Midbrain (tissue), 1 donor: ENCODE results near the gene SIK2.
A peak's percentile ranks its signal among the peaks of the same experiment; 100 is the strongest.

Experiments
- DNase-seq: peaks from one replicate; lab custom pipeline; 2025; lab: John Stamatoyannopoulos, UW

SIK2 gene

GRCh38 chr11:111729831-111730311, 127.6 kb downstream of the SIK2 start:
- DNase-seq: no peak

DNA sequence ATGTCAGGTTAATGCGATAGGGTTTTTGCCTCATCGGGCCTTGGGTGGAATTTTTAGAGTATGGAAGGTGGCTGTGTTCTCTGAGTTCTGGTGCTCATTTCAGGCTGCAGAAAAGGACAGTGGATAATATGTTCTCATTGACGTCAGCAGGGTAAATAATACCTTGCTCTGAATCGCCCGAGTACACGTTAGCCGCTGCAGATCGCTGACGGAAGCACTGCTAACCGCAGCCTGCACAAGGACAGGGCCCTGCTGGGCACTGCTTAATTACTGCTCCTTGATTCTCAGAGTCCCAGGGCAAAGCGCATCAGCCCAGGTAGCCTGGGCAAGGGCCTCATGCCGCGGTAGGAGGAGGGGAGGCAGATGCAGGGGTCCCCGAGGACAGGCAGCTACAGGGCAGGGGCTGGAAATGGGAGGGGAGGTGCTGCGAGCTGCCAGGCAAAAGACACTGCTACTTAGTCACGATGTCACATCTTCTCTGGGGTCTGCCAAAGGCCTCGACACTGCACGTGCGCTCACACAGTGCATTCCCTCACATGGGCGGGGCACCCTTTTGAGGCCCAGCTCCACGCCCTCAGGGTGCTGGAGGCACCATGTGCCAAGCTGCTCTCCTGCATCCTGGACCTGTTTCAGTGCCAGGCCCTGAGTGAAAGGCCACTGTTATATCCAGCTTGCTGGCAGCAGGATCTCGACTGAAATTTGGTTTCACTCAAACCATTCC, 128.8 kb downstream of the SIK2 start:
- no peak for DNase-seq

GRCh38 chr11:111731821-111732220, 129.6 kb downstream of the SIK2 start:
- DNase-seq: no peak

- DNase-seq: no peak
Observed at GRCh38 chr11:111733016-111733415, 130.8 kb downstream of the SIK2 start.

DNA sequence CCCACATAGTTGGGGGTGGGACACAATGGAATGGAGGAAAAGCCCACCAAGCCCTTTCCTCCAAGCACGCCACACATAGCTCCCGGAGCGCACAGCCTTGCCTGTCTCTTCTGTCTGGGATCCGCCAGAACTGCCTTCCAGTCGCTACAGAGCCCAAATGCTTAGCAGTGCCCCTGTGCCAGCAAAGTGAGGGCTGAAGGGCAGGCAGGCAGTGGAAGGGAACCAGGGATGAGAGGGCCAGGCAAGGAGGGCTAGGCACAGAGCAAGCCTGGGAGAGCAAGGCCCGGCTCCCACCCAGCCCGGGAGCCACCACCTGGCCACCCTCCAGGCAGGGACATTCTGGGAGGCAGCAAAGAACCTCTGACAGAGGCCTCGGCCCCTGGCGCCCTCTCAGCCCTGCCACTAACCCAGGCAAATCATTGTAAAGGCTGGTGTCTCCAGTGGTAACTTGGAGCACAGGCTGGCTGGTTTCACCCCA, 131.4 kb downstream of the SIK2 start:
- no peak for DNase-seq

DNA sequence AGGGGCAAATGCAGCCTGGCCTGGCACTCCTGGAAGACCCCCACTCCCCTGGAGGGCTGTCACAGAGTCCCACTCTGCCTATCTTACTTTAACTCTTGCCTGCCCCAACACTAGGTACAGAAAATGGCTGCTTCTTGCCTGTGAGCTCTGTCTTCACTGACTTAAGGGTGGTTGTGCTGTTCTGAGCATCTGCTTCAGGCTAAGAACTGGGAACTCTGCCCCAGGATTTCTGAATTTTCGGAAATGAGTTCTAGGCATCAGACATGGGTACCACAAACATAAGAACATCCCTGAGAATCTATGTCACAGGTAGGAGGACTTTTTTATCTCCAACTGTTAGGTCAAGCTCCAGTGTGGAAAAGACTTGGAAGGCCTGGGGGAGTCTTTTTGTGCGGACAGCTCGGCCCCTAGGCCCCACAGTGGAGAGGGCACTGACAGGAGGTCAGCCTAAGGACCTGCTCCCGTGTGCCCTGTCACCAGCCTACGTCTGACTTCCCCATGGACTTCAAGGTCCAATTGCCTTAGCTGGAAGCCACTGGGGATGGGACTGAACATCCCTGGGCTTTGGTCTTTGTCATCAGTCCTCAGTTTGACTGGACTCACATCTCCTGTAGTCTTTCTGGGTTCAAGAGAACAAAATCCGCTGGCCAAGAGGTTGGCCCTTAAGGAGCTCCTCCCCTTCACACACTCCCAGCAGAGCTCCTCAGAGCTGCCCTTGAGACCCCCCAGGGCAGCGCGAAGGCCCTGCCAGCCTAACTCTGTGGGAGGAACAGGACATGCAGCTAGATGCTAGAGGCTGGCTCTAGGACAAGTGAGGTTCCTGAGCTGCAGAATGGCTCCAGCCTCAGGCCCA, 132.1 kb downstream of the SIK2 start:
- DNase-seq: peak; percentile 30

GRCh38 chr11:111734954-111735261, 132.7 kb downstream of the SIK2 start:
- no peak for DNase-seq

DNA sequence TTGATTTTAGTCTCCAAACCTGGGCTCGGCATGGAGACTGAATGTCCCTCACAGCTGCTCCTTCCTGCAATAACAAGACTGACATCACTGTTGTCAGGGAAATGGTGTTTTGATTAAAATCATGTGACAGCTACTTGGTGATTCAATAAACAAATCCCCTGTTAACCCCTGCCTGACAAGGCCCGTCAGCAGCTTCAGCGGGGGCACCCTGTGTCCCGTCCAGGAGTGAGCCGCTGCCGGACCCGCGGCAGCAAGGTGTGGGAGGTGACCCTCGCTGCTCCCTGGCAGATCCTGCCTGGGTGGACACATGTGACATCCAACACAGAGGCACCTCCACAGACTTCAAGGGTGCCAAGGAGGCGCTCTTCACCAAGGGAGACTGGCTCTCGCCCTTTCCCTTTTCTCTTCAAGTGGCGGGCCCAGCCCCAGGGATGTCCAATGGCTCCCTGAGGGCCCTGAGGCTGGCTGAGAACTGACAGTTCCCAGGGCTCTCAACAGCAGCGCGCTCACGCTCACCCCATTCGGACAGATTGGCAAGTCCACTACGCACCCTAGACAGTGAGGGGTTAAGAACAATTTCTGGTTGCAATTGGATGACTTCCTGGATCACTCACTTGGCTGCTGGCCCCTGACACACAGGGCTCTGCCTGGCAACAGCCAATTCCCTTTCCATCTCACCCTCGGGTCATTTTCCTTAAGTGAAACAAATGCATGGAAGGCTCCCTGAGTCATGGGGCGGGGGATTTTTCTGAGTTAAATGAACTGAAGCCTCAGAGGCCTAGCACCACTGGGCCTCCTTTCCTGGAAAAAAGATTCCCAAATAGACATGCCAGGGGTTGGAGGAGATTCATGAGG, 133.2 kb downstream of the SIK2 start:
- DNase-seq: peak; percentile 94

GRCh38 chr11:111736181-111736590, 133.9 kb downstream of the SIK2 start:
- DNase-seq: no peak

DNA sequence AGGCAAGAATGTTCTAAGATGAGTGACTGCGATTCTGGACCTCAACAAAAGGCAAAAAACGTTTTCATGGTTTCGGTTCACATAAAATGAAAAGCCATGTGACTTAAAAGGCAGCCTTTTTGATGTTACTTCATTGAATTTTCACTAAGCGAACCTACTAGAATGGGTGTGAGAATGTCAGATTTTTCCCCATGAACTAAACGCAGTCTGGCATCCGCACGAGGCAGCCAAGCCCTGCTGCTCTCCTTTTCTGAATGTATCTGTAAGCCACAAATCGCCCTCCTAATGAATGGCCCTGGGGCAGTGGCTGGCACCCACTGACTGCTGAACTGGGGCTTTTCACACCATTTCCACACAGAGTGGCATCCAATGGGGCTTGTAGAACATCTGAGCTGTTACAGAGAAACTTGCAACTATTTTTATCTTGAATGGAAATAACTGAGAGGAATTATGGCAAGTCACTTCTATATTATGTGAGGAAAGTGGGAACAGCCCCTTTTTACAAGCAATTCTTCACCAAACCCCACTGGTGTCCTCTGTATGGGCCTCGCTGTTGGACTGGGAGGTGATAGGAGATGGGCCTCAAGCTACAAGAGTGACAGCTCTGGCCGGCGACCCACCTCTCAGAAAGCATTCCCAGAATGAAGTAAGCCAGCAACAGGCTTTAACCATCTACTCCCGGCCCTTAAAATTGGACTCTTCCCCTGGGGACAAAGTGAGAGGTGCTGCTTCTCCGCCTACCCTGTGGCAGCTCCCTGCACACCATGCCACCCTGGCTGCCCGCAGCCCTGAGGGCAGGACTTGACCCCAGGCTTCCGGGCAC, 134.6 kb downstream of the SIK2 start:
- peak; percentile 46 for DNase-seq

- no peak for DNase-seq
Observed at GRCh38 chr11:111737444-111738210, 135.4 kb downstream of the SIK2 start.

DNA sequence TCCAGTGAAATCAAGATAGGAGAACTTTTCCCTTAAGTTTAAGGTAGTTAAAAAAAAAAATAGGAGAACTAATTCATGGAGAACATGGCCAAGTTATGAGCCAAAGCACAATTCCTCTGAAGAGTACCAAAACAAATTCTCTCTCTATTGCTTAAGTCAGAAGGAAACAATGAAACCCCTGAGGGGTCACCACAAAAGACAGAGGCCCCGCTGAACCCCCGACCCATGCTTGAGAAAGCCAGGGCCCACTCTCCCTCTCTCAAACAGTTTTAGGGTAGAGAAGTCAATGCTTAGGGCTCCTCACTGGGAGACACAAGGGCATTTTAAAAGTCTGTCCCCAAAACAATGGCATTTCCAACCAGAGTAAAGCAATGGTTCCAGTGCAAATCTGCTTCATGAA, 137.1 kb downstream of the SIK2 start:
- DNase-seq: no peak

DNA sequence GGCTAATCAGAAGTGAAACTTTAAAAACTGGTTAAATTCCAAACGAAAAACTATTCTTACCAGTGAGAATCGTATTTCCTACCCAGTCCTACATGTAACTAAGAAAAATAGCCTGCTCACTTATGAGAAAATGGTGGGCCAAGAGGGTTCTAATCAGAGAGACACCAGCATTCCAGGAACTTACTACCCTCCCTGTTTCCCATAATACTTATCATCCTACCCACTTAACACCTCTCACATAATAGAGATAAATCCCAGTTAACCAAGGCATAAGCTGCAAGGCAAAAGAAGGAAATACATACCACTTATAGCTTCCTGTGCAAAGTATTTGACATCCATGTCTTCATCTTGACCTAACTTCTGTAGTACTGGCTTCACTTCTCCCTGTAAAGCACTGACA, 139.5 kb downstream of the SIK2 start:
- DNase-seq: no peak

- no peak for DNase-seq
Observed at GRCh38 chr11:111743700-111744099, 141.5 kb downstream of the SIK2 start.

DNA sequence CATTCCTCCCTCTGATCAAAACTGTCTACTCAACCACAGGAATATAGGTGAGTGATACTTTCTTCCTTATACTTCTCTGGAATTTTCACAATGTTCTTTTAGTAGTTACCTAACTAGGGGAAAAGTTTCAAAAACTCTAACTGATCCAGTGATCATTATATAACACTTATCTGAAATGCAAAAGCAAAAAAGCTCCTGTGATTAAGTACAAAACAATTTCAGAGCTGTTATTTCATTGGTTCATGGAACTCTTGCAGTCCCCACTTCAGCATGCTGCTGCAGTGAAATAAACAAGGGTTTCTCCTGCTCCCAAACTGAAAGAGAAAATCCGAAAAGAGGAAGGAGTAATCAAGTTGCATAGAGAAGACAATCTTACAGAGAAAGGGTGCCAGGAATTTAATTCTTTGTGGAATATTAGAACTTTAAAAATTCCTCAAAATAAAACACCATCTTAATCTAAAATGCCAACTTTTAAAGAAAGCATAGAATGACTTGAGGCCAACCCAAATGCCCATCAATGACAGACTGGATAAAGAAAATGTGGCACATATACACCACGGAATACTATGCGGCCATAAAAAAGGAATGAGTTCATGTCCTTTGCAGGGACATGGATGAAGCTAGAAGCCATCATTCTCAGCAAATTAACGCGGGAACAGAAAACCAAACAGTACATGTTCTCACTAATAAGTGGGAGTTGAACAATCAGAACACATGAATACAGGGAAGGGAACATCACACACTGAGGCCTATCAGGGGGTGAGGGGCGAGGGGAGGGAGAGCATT, 143.7 kb downstream of the SIK2 start:
- no peak for DNase-seq

GRCh38 chr11:111748035-111748804, 146.0 kb downstream of the SIK2 start:
- DNase-seq: no peak

DNA sequence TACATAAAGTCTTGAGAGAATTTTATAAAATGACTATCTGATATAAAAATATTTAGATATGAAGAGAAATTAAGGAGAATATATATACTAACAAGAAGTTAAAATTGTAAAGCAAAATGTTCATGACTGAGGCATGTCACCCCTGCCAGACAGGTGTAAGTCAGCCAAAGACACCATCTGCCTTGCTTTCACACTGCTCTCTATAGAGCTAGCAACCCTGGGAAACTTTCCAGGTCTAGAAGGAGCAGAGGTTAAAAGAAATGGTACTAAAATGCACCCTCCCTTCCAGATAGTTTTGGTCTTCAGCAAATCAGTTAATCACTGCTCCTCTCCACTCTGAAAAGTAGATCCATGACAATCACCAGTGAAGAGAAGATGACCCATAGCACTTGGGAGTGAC, 147.4 kb downstream of the SIK2 start:
- DNase-seq: no peak

GRCh38 chr11:111756097-111756496, 153.8 kb downstream of the SIK2 start:
- DNase-seq: no peak

GRCh38 chr11:111759376-111759775, 157.1 kb downstream of the SIK2 start:
- DNase-seq: no peak
